PFSK-1 (cell line): ENCODE results near the gene CXCL9.

Source experiments
- FOXP2 ChIP-seq: optimal IDR thresholded peaks from 2 replicates; pipeline ENCODE3; 2011; ENCODE audit warnings: borderline replicate concordance, control low read depth, inconsistent platforms; ENCODE audit not compliant: insufficient read depth; ENCODE audit errors: extremely low read length, extremely low read depth
- POLR2AphosphoS5 ChIP-seq: IDR thresholded peaks from 2 replicates; pipeline ENCODE4 v1.6.1; 2012; ENCODE audit warnings: low read depth, mild to moderate bottlenecking, control low read depth, low read length, moderate library complexity
- SIN3A ChIP-seq: IDR thresholded peaks from 2 replicates; pipeline ENCODE4 v1.6.1; 2012; ENCODE audit warnings: mild to moderate bottlenecking, low read length, moderate library complexity, borderline replicate concordance; ENCODE audit not compliant: insufficient read depth
- TAF1 ChIP-seq: IDR thresholded peaks from 2 replicates; pipeline ENCODE4 v1.6.1; 2012; ENCODE audit warnings: low read length, control low read depth, borderline replicate concordance; ENCODE audit not compliant: insufficient read depth
- TF ChIP-seq, protein P1 (sequence below), 2 experiments: IDR thresholded peaks; 2 replicates each; pipeline versions ENCODE4 v1.6.1 to v1.8.0; 2011 to 2012; ENCODE audit warnings: low read depth in 2 of 2, low read length in 2 of 2, control low read depth in 1 of 2, inconsistent platforms in 1 of 2, mild to moderate bottlenecking in 1 of 2, moderate library complexity in 1 of 2; ENCODE audit not compliant: insufficient read depth in 1 of 2

Gene CXCL9

DNA sequence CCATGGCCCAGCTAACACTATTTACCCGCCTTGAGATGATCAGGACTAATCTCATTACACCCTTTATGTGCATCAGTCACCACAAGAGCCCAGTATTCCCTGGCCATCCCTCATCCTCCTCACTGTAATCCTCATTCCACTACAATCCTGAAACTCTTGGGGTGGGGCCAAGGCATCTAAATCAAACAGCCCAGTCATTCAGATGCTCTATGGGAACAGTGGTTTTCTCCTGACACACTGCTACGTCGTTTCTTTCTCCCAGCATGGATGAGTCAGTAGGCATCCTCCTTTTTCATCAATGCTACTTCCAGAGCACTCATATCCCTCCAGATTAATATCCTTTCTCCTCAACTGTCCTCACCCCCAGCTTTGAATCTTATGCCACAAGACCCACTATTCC, 22.2 kb downstream of the CXCL9 start:
- TF ChIP-seq POLR2AphosphoS5 (no peak), SIN3A (no peak), FOXP2 (no peak), TAF1 (no peak)
- TF ChIP-seq, protein P1, sequence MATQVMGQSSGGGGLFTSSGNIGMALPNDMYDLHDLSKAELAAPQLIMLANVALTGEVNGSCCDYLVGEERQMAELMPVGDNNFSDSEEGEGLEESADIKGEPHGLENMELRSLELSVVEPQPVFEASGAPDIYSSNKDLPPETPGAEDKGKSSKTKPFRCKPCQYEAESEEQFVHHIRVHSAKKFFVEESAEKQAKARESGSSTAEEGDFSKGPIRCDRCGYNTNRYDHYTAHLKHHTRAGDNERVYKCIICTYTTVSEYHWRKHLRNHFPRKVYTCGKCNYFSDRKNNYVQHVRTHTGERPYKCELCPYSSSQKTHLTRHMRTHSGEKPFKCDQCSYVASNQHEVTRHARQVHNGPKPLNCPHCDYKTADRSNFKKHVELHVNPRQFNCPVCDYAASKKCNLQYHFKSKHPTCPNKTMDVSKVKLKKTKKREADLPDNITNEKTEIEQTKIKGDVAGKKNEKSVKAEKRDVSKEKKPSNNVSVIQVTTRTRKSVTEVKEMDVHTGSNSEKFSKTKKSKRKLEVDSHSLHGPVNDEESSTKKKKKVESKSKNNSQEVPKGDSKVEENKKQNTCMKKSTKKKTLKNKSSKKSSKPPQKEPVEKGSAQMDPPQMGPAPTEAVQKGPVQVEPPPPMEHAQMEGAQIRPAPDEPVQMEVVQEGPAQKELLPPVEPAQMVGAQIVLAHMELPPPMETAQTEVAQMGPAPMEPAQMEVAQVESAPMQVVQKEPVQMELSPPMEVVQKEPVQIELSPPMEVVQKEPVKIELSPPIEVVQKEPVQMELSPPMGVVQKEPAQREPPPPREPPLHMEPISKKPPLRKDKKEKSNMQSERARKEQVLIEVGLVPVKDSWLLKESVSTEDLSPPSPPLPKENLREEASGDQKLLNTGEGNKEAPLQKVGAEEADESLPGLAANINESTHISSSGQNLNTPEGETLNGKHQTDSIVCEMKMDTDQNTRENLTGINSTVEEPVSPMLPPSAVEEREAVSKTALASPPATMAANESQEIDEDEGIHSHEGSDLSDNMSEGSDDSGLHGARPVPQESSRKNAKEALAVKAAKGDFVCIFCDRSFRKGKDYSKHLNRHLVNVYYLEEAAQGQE (IDR thresholded peaks at IDR 0.05; ENCODE audit: insufficient read depth in 1 of 2, low read depth in 2 of 2, low read length in 2 of 2) = no peak

DNA sequence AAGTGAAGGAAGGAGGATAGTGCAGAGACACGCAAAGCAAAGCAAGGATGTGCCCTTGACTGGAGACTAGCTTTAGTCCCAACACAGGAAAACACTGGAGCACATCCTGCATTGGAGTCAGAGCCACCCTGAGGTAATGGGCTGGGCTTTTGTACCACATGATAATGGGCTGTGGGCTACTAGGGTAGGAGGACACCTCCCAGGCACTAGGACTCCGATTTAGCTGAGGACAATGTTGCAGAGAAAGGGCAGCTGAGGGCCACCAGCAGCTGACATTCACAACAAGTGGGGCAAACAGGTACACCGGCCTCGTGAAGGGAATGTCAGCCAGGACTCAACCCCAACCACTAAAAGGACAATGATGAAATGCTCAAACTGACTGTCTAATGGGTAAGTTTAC, 26.7 kb downstream of the CXCL9 start:
- TF ChIP-seq FOXP2 = no peak
- TF ChIP-seq TAF1 = no peak
- TF ChIP-seq SIN3A = no peak
- TF ChIP-seq, protein P1 (IDR thresholded peaks at IDR 0.05; ENCODE audit: insufficient read depth in 1 of 2, low read depth in 2 of 2, low read length in 2 of 2) = no peak

DNA sequence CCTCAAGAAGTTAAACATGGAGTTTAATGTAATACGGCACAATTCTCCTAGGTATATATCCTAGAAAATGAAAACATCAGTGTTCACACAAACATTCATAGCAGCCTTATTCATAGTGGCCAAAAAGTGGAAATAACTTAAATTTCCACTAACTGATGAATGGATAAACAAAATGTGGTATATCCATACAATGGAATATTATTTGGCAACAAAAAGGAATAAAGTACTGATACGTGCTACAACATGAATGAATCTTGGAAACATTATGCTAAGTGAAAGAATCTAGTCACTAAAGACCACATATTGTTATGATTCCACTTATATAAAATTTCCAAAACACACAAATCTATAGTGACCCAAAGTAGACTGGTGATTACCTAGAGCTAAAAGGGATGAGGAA, 31.1 kb downstream of the CXCL9 start:
- no peak for TF ChIP-seq TAF1

DNA sequence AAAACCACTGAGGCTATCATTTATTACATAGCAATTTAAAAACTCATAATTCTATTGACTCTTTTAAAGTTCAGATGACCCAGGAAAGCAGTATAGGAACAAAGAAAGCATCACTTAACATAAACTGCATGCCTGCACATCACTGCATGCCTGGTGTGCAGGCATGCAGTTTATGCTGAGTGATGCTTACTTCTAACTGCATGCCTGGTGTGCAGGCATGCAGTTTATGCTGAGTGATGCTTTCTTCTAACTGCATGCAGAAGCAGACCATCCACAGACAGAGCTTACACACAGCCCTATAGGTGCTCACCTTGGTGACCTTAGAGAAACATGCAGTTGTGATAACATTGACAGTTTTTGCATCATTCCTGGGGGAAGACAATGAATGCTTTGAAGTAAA, 33.5 kb downstream of the CXCL9 start:
- TF ChIP-seq TAF1 = no peak
- no peak for TF ChIP-seq SIN3A
- TF ChIP-seq POLR2AphosphoS5 = no peak
- TF ChIP-seq, protein P1 (IDR thresholded peaks at IDR 0.05; ENCODE audit: insufficient read depth in 1 of 2, low read depth in 2 of 2, low read length in 2 of 2) = no peak
- TF ChIP-seq FOXP2 = no peak

DNA sequence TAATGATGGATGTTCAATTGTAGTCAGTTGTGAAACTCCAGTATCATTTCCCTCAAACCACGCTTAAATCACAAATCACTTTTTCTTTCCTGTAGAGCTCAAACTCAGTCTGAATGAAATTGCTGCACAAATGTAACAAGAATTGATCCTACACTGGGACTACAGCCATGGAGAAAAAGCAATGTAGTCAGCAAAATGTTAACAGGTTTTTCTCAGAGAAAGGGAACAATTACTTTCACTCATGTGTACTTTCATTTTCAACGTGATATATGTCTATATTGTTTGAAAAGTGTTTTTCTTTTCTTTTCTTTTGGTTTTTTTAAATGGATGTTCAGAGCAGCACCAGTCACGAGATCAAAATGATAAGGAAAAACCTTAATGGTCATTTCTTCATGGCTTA, 39.2 kb downstream of the CXCL9 start:
- TF ChIP-seq SIN3A (no peak), TAF1 (no peak), FOXP2 (no peak), POLR2AphosphoS5 (no peak)
- TF ChIP-seq, protein P1 (IDR thresholded peaks at IDR 0.05; ENCODE audit: insufficient read depth in 1 of 2, low read depth in 2 of 2, low read length in 2 of 2) = no peak

DNA sequence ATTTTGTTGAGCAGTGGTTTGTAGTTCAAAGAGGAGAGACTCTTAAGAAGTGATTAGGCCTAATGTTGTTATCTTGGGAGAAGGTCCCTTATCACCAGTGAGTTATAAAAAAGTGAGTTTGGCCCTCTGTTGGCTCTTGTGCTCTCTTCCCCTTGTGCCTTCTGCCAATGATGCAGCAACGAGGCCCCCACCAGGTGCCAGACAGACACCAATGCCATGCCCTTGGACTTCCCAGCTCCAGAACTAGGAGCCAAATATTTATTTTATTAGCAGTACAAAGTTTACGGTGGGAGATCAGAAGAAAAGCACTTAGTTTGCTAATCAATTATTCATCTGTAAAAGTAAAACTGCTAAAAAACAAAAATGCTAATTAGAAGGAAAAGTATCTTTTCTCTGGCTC, 43.8 kb downstream of the CXCL9 start:
- TF ChIP-seq FOXP2 (no peak), POLR2AphosphoS5 (no peak)
